Fibroblast of lung (primary cell): Measurements from ENCODE around the gene HOXA13. TPM values are rescaled to one million over a fixed set of nuclear protein-coding genes. Genes with fewer than 3 reads are reported as not detected.

Experiments used
- DNase-seq, 2 donors: peaks; one replicate each; pipeline versions ENCODE4 v3.0.0 to v3.0.0-alpha.2; 2010; ENCODE audit warnings: low read depth in 2 of 2
- H2AFZ ChIP-seq: 2 replicates; pipeline ENCODE4 v1.5.1; 2012; ENCODE audit warnings: low read length, control low read depth, inconsistent platforms
- H3K27ac ChIP-seq: 2 replicates; pipeline ENCODE4 v1.5.1; 2011; ENCODE audit warnings: low read length, control low read depth; ENCODE audit not compliant: insufficient read depth
- H3K27me3 ChIP-seq: 2 replicates; pipeline ENCODE4 v1.5.1; 2011; ENCODE audit warnings: mild to moderate bottlenecking, low read length; ENCODE audit not compliant: control insufficient read depth, insufficient read depth
- H3K36me3 ChIP-seq: 2 replicates; pipeline ENCODE4 v1.5.1; 2011; ENCODE audit warnings: low read length; ENCODE audit not compliant: control insufficient read depth, insufficient read depth
- H3K4me1 ChIP-seq: 2 replicates; pipeline ENCODE4 v1.5.1; 2011; ENCODE audit warnings: low read length; ENCODE audit not compliant: control insufficient read depth, insufficient read depth; ENCODE audit errors: extremely low read depth
- H3K4me2 ChIP-seq: 2 replicates; pipeline ENCODE4 v1.5.1; 2011; ENCODE audit warnings: low read length, control low read depth; ENCODE audit not compliant: insufficient read depth; ENCODE audit errors: extremely low read depth
- H3K4me3 ChIP-seq, 4 experiments: fragments of 200-600 bp in 1 of 4; sonication (generic) in 1 of 4; replicated peaks in 1 of 4; 2 replicates each; pipeline ENCODE4 v1.5.1; 2011 to 2016; ENCODE audit warnings: low read length in 4 of 4, low read depth in 3 of 4, mild to moderate bottlenecking in 3 of 4, control low read depth in 2 of 4, inconsistent platforms in 1 of 4, mixed read lengths in 1 of 4; ENCODE audit not compliant: insufficient read depth in 1 of 4; ENCODE audit errors: control extremely low read depth in 1 of 4
- H3K79me2 ChIP-seq: 2 replicates; pipeline ENCODE4 v1.5.1; 2012; ENCODE audit warnings: mild to moderate bottlenecking, low read length, inconsistent platforms; ENCODE audit not compliant: control insufficient read depth, insufficient read depth
- H3K9ac ChIP-seq: 2 replicates; pipeline ENCODE4 v1.5.1; 2011; ENCODE audit warnings: mild to moderate bottlenecking, low read length, control low read depth; ENCODE audit not compliant: insufficient read depth
- H3K9me3 ChIP-seq: 2 replicates; pipeline ENCODE4 v1.5.1; 2012; ENCODE audit warnings: low read depth, low read length; ENCODE audit not compliant: control insufficient read depth, insufficient read depth
- H4K20me1 ChIP-seq: 2 replicates; pipeline ENCODE4 v1.5.1; 2011; ENCODE audit warnings: low read length; ENCODE audit not compliant: control insufficient read depth, insufficient read depth; ENCODE audit errors: extremely low read depth
- EZH2 ChIP-seq: IDR thresholded peaks from 2 replicates; pipeline ENCODE4 v1.5.1; 2012; ENCODE audit warnings: low read length, control low read depth, mild to moderate bottlenecking; ENCODE audit errors: missing control alignments
- polyA plus RNA-seq, 2 donors: library from polyadenylated mRNA; depleted of rRNA in 1 of 2; stranded (reverse) in 1 of 2; unstranded in 1 of 2; fragments of >200 nt; gene quantifications; 2 replicates each; pipeline ENCODE4 v1.2.1, GENCODE V29; 2011 to 2012; ENCODE audit warnings: missing spikeins in 1 of 2
- total RNA-seq: library from RNA; depleted of rRNA; stranded (reverse); fragments of >200 nt; gene quantifications from 2 replicates; pipeline ENCODE4 v1.2.1, GENCODE V29; 2014
- TF ChIP-seq, protein P1 (sequence below), 2 donors: IDR thresholded peaks in 1 of 2; conservative IDR thresholded peaks in 1 of 2; 1 replicate in 1 of 2; 2 replicates in 1 of 2; pipeline ENCODE4 v1.5.1; 2011 to 2012; ENCODE audit warnings: low read length in 2 of 2, control low read depth in 1 of 2, inconsistent platforms in 1 of 2, low read depth in 1 of 2, mild to moderate bottlenecking in 1 of 2

HOXA13 gene
- total and polyA plus RNA-seq, 2 donors (not counting 1 experiment from before 2014, with no cell fraction given): not detected

DNA sequence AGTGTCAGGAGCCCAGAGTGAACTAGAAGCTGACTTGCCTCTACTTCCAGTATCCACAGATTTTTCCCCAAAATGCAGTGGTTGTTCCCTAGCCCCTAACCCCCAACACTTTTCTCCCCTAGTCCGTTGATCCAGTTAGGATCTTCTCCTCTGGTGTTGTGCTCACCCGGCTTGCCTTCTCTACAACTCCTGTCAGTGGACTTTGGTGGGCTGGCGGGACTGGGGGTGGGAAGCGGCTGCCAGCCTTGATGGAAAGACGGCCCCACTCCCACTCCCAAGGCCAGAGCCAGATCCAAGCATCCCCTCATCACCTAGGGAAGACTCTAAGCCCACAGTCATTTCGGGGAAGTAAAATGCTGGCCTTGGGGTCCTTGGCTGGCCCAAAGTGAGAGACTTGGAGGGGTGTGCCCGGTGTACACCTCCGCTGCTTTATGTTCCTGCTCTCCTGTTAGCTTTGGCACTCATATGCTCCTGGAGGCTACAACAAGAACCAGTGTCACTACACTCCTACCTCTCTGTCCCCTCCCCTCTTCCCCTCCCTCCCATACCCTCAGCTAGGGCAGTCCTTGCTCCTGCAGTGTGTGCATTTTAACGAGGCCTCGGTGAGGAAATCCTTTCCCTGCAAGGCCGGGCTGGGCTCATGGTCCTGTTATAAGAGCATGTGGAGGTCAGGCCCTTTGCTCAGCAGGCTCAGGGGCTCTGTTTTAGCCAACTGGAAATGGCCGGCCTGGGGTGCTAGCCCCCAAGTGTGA, 24.8 kb downstream of the HOXA13 start:
- H3K4me3 ChIP-seq: no peak overlapping the region
- no peak for DNase-seq
- H3K36me3 ChIP-seq: no peaks in the 10 kb centered on the region
- H3K27ac ChIP-seq: no peak overlapping the region
- no peaks in the 10 kb centered on the region for H4K20me1 ChIP-seq
- H3K27me3 ChIP-seq: peaks cover 61% of the 10 kb centered on the region
- H3K9me3 ChIP-seq: no peaks in the 10 kb centered on the region
- no peaks in the 10 kb centered on the region for H3K4me1 ChIP-seq
- H3K4me2 ChIP-seq: no peak overlapping the region
- TF ChIP-seq, protein P1, sequence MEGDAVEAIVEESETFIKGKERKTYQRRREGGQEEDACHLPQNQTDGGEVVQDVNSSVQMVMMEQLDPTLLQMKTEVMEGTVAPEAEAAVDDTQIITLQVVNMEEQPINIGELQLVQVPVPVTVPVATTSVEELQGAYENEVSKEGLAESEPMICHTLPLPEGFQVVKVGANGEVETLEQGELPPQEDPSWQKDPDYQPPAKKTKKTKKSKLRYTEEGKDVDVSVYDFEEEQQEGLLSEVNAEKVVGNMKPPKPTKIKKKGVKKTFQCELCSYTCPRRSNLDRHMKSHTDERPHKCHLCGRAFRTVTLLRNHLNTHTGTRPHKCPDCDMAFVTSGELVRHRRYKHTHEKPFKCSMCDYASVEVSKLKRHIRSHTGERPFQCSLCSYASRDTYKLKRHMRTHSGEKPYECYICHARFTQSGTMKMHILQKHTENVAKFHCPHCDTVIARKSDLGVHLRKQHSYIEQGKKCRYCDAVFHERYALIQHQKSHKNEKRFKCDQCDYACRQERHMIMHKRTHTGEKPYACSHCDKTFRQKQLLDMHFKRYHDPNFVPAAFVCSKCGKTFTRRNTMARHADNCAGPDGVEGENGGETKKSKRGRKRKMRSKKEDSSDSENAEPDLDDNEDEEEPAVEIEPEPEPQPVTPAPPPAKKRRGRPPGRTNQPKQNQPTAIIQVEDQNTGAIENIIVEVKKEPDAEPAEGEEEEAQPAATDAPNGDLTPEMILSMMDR (conservative IDR thresholded peaks at IDR 0.05 in 1 of 2, IDR thresholded peaks at IDR 0.05 in 1 of 2; ENCODE audit: low read depth in 1 of 2, low read length in 2 of 2): no peak
- no peak for TF ChIP-seq EZH2
- H3K9ac ChIP-seq: no peak overlapping the region
- H3K79me2 ChIP-seq: no peaks in the 10 kb centered on the region
- H2AFZ ChIP-seq: no peak overlapping the region

DNA sequence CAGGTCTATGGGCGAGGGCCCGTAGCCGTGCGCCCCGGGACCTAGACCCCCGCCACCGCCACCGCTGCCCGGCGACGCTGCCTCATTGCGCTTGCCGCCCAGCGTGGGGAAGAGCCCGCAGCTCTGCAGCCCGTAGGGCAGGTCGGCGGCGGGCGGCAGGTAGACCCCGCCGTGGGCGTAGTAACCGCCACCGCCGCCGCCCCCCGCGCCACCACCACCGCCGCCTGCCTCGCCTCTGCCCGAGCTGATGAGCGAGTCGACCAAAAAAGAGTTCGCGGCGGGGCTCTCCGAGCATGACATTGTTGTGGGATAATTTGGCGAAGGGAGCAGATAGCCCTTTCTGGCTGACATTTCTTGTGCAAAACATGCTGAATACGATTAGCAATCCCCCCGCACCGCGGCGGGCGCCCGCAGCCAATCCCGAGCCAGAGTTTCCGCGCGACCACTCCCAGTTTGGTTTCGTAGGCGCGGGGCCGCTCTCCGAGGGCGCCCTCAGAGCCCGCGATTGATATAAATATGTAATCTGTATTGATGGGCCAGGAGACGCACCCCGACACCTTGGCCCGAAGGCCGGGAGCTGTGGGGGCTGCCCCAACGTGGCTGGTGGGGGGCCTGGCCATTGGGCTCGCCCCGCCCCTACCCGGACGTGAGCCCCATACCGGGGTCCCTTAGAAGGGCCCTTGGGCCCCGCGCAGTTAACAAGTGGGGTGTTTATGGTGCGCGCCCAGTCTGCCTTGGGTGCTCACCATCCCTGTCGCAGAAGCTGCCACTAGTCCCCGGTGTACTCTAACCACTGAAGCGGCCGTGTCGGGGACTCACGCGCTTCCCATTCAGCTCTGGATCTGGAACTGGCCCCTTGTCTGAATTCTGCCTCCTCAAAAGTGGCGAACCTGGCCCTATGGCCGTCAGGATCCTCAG, 25.7 kb downstream of the HOXA13 start, which contains the start of gene HOXA10:
HOXA10 (minus strand) TSS at position 365 of the 918 bp plus-strand sequence; CDS start at position 351, 14 bp downstream.
- no peaks in the 10 kb centered on the region for H3K9me3 ChIP-seq
- H3K36me3 ChIP-seq: no peaks in the 10 kb centered on the region
- DNase-seq: no peak
- H3K4me1 ChIP-seq: no peaks in the 10 kb centered on the region
- H3K79me2 ChIP-seq: no peaks in the 10 kb centered on the region
- TF ChIP-seq, protein P1 (conservative IDR thresholded peaks at IDR 0.05 in 1 of 2, IDR thresholded peaks at IDR 0.05 in 1 of 2; ENCODE audit: low read depth in 1 of 2, low read length in 2 of 2): no peak
- TF ChIP-seq EZH2: peak; percentile 80
- peak within 1 kb of the TSS in 3 of 4 experiments; percentile 10 to 48 (median 24) for H3K4me3 ChIP-seq
- H3K4me2 ChIP-seq: peak within 1 kb of the TSS; percentile 51
- H4K20me1 ChIP-seq: no peaks in the 10 kb centered on the region
- H3K27ac ChIP-seq: no peak within 1 kb of the TSS
- H2AFZ ChIP-seq: no peak within 1 kb of the TSS
- H3K9ac ChIP-seq: peak within 1 kb of the TSS; percentile 30
- H3K27me3 ChIP-seq: peaks cover 68% of the 10 kb centered on the region

DNA sequence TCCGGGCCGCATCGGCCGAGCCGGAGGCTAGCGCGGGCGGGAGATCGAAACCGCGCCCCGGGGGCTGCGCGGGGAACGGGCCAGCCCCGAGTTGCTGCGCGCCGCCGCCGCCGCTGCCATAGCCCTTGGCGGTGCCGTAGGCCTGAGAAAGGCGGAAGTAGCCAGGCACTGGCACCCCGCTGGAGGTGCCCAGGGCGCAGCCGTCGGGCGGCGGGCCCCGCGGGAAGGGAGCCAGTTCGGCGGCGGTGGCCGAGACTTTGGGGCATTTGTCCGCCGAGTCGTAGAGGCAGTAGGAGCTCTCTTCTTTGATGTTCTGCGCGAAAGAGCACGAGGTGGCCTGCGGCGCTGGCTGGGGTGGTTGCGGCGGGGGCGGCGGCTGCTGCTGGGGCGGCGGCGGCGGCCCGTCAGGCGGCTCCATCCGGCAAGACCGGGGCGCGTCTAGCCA, 26.4 kb downstream of the HOXA13 start:
- Histone ChIP-seq H3K9me3 (no peaks in the 10 kb centered on the region), H3K27me3 (peaks cover 71% of the 10 kb centered on the region), H3K36me3 (no peaks in the 10 kb centered on the region), H4K20me1 (no peaks in the 10 kb centered on the region), H3K4me2 (peak overlapping the region; percentile 51), H3K9ac (peak overlapping the region; percentile 30), H3K27ac (no peak overlapping the region), H3K79me2 (no peaks in the 10 kb centered on the region), H3K4me1 (no peaks in the 10 kb centered on the region), H2AFZ (no peak overlapping the region), H3K4me3 (peak overlapping the region in 2 of 4 experiments; percentile 10 to 48)
- no peak for TF ChIP-seq EZH2
- TF ChIP-seq, protein P1 (conservative IDR thresholded peaks at IDR 0.05 in 1 of 2, IDR thresholded peaks at IDR 0.05 in 1 of 2; ENCODE audit: low read depth in 1 of 2, low read length in 2 of 2): no peak
- no peak for DNase-seq
